Measurements from ENCODE around the gene HOXA1.

Gene HOXA1

DNA sequence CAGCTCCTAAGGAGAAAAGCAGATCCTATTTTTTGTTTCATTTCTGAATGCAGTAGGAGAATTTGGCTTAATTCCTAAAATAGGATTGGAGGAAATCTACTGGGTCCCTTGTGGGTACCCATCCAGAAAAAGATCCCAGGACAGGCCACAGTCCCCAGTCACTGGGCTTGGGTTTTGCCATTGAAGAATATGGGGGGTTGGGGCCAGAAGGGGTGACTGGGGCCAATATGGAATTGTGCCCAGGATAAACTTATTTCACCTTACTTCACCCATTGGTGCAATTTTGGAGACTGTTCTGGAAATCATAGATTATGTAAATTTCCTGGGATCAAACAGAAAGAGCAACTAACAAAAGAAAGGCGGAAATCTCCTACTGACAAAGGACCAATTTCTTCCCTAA lies 42.7 kb upstream of the HOXA1 start:
- POLR2A ChIA-PET = no interaction called here
- Histone ChIP-seq H3K4me3 (ENCODE audit: low read depth, low read length) (no peak overlapping the region), H3K4me1 (ENCODE audit: control insufficient read depth, insufficient read depth, low read length) (peaks cover 42% of the 10 kb centered on the region)

DNA sequence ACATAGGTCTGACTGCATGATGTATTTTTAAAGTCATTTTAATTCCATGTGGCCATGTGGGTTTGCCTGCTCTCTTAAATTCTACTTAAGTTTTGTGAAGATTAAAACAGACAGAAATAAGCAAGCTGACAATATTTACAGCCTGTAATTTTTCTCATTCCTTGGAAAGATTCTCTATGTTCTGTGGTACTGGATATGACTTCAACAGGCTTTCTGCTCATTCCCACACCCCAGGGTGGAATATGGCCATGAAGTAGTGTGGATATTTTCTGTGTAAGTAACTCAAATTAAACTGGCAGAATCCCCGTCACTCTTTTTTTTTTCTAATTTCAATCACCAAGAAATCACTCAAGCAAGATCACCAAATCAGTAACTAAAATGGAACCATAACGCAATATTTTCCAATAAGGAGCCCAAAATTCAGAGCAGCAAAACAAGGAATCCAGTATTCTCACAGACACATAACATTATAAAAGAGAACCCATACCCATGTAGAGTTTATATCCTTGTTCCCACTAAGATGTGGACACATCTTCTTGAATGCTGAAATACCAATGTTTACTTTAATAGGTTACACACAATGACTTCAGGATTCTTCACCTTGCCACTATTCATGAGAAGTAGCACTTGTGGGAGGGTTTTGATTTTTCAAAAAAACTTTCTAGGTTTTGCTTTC lies 42.0 kb upstream of the HOXA1 start:
- Histone ChIP-seq H3K4me3 (ENCODE audit: low read depth, low read length) (no peak overlapping the region), H3K27ac (ENCODE audit: extremely low read depth, low read depth, low read length) (peak overlapping the region; percentile 84; the same call in 1 of the 2 replicates), H3K9me3 (ENCODE audit: control insufficient read depth, insufficient read depth, low read depth, low read length) (no peaks in the 10 kb centered on the region), H3K36me3 (ENCODE audit: control insufficient read depth in 2 of 2, insufficient read depth in 1 of 2, low read length in 2 of 2) (peaks cover 0 to 27% of the 10 kb centered on the region in 2 experiments; a peak in 1 of 3 replicates), H3K4me1 (ENCODE audit: control insufficient read depth, insufficient read depth, low read length) (peaks cover 47% of the 10 kb centered on the region)
- ChIA-PET POLR2A (no interaction called here), CTCF (interaction anchor here (0.6 to 0.7 kb wide), 3 partner anchors 25 to 1244 kb away, joined by 3 read pairs; no protein-coding TSS in a partner anchor)
- TF ChIP-seq, protein P1, sequence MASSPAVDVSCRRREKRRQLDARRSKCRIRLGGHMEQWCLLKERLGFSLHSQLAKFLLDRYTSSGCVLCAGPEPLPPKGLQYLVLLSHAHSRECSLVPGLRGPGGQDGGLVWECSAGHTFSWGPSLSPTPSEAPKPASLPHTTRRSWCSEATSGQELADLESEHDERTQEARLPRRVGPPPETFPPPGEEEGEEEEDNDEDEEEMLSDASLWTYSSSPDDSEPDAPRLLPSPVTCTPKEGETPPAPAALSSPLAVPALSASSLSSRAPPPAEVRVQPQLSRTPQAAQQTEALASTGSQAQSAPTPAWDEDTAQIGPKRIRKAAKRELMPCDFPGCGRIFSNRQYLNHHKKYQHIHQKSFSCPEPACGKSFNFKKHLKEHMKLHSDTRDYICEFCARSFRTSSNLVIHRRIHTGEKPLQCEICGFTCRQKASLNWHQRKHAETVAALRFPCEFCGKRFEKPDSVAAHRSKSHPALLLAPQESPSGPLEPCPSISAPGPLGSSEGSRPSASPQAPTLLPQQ (tag by site-specific recombination; IDR thresholded peaks at IDR 0.05) = no peak
- TF ChIP-seq ZNF707 (tag by site-specific recombination; IDR thresholded peaks at IDR 0.05) (no peak), ZNF776 (tag by site-specific recombination; IDR thresholded peaks at IDR 0.05; ENCODE audit: borderline replicate concordance) (no peak), HOXD13 (CRISPR knock-in tag; IDR thresholded peaks at IDR 0.05; ENCODE audit: borderline replicate concordance) (no peak), TCF7L2 (IDR thresholded peaks at IDR 0.05; ENCODE audit: borderline replicate concordance, low read depth, low read length) (no peak), BCL11B (tag by site-specific recombination; IDR thresholded peaks at IDR 0.05; ENCODE audit: low read depth) (no peak), SCRT2 (tag by site-specific recombination; IDR thresholded peaks at IDR 0.05) (0 out of 2 replicates have a peak, but pooled peaks have one; percentile 35), OSR2 (tag by site-specific recombination; IDR thresholded peaks at IDR 0.05) (no peak), ZNF133 (tag by site-specific recombination; IDR thresholded peaks at IDR 0.05) (no peak), KLF8 (tag by site-specific recombination; IDR thresholded peaks at IDR 0.05) (no peak), ZNF548 (tag by site-specific recombination; IDR thresholded peaks at IDR 0.05) (no peak), ZNF514 (tag by site-specific recombination; IDR thresholded peaks at IDR 0.05) (no peak), ZNF600 (tag by site-specific recombination; IDR thresholded peaks at IDR 0.05) (peak; percentile 73; the same call in 1 of the 2 replicates), ZNF792 (tag by site-specific recombination; IDR thresholded peaks at IDR 0.05) (no peak), ZNF324 (tag by site-specific recombination; IDR thresholded peaks at IDR 0.05) (no peak), ZBTB20 (tag by site-specific recombination; IDR thresholded peaks at IDR 0.05) (peak; percentile 61), ZNF670 (tag by site-specific recombination; IDR thresholded peaks at IDR 0.05; ENCODE audit: low read depth) (no peak), ZNF184 (tag by site-specific recombination; IDR thresholded peaks at IDR 0.05) (no peak), ZNF10 (tag by site-specific recombination; IDR thresholded peaks at IDR 0.05) (peak; percentile 58; the same call in 1 of the 2 replicates), ZNF585B (tag by site-specific recombination; IDR thresholded peaks at IDR 0.05) (no peak), ZNF24 (tag by site-specific recombination; IDR thresholded peaks at IDR 0.05) (no peak)
- TF ChIP-seq, protein P2, sequence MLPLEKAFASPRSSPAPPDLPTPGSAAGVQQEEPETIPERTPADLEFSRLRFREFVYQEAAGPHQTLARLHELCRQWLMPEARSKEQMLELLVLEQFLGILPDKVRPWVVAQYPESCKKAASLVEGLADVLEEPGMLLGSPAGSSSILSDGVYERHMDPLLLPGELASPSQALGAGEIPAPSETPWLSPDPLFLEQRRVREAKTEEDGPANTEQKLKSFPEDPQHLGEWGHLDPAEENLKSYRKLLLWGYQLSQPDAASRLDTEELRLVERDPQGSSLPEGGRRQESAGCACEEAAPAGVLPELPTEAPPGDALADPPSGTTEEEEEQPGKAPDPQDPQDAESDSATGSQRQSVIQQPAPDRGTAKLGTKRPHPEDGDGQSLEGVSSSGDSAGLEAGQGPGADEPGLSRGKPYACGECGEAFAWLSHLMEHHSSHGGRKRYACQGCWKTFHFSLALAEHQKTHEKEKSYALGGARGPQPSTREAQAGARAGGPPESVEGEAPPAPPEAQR (tag by site-specific recombination; IDR thresholded peaks at IDR 0.05) = no peak
- TF ChIP-seq, protein P3, sequence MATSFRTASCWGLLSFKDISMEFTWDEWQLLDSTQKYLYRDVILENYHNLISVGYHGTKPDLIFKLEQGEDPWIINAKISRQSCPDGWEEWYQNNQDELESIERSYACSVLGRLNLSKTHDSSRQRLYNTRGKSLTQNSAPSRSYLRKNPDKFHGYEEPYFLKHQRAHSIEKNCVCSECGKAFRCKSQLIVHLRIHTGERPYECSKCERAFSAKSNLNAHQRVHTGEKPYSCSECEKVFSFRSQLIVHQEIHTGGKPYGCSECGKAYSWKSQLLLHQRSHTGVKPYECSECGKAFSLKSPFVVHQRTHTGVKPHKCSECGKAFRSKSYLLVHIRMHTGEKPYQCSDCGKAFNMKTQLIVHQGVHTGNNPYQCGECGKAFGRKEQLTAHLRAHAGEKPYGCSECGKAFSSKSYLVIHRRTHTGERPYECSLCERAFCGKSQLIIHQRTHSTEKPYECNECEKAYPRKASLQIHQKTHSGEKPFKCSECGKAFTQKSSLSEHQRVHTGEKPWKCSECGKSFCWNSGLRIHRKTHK (tag by site-specific recombination; IDR thresholded peaks at IDR 0.05) = no peak

More for the DNA sequence above, 42.7 kb upstream of the HOXA1 start:
- CTCF ChIA-PET = interaction anchor here (0.6 kb wide), 1 partner anchor 10 kb away, joined by 3 read pairs; no protein-coding TSS in a partner anchor
- TF ChIP-seq, protein P4, sequence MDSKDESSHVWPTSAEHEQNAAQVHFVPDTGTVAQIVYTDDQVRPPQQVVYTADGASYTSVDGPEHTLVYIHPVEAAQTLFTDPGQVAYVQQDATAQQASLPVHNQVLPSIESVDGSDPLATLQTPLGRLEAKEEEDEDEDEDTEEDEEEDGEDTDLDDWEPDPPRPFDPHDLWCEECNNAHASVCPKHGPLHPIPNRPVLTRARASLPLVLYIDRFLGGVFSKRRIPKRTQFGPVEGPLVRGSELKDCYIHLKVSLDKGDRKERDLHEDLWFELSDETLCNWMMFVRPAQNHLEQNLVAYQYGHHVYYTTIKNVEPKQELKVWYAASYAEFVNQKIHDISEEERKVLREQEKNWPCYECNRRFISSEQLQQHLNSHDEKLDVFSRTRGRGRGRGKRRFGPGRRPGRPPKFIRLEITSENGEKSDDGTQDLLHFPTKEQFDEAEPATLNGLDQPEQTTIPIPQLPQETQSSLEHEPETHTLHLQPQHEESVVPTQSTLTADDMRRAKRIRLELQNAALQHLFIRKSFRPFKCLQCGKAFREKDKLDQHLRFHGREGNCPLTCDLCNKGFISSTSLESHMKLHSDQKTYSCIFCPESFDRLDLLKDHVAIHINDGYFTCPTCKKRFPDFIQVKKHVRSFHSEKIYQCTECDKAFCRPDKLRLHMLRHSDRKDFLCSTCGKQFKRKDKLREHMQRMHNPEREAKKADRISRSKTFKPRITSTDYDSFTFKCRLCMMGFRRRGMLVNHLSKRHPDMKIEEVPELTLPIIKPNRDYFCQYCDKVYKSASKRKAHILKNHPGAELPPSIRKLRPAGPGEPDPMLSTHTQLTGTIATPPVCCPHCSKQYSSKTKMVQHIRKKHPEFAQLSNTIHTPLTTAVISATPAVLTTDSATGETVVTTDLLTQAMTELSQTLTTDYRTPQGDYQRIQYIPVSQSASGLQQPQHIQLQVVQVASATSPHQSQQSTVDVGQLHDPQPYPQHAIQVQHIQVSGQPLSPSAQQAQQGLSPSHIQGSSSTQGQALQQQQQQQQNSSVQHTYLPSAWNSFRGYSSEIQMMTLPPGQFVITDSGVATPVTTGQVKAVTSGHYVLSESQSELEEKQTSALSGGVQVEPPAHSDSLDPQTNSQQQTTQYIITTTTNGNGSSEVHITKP (tag by site-specific recombination; IDR thresholded peaks at IDR 0.05) = peak; percentile 78
- TF ChIP-seq ZNF311 (tag by site-specific recombination; IDR thresholded peaks at IDR 0.05; ENCODE audit: borderline replicate concordance) = no peak
- Histone ChIP-seq H3K9me3 (ENCODE audit: control insufficient read depth, insufficient read depth, low read depth, low read length) (no peaks in the 10 kb centered on the region), H3K27ac (ENCODE audit: extremely low read depth, low read depth, low read length) (peak overlapping the region; percentile 98; the same call in 1 of the 2 replicates), H3K36me3 (ENCODE audit: control insufficient read depth in 2 of 2, insufficient read depth in 1 of 2, low read length in 2 of 2) (peaks cover 0 to 34% of the 10 kb centered on the region in 2 experiments; a peak in 1 of 3 replicates)

All from HEK293 (cell line).